HepG2 (cell line): ENCODE data around the gene PRKAR2B. TPM values are rescaled to one million over a fixed set of nuclear protein-coding genes. Genes with fewer than 3 reads are reported as not detected.

Experiments used
- ADNP ChIP-seq: sonication (generic); formaldehyde crosslinking; IDR thresholded peaks from 2 replicates; pipeline ENCODE4 v1.4.0; 2020; ENCODE audit warnings: missing genetic modification reagents
- AGO1 ChIP-seq: fragments of 200-400 bp; formaldehyde crosslinking; IDR thresholded peaks from 2 replicates; pipeline ENCODE4 v1.6.1; 2017; ENCODE audit warnings: mild to moderate bottlenecking, low read depth, low read length, moderate library complexity; ENCODE audit not compliant: poor library complexity, severe bottlenecking
- ATM ChIP-seq: fragments of 450-650 bp; IDR thresholded peaks from 2 replicates; pipeline ENCODE4 v1.7.1; 2017; ENCODE audit warnings: mild to moderate bottlenecking, borderline replicate concordance
- CCAR2 ChIP-seq: fragments of 200-400 bp; formaldehyde crosslinking; optimal IDR thresholded peaks from 2 replicates; pipeline ENCODE3; 2018; ENCODE audit warnings: low read depth, mild to moderate bottlenecking, low read length, moderate library complexity
- CENPX ChIP-seq: sonication (generic); formaldehyde crosslinking; IDR thresholded peaks from 2 replicates; pipeline ENCODE4 v1.9.0; 2021; ENCODE audit warnings: mild to moderate bottlenecking, missing genetic modification reagents, moderate library complexity
- EP300 ChIP-seq, 3 experiments: sonication (generic) in 1 of 3; formaldehyde crosslinking in 1 of 3; IDR thresholded peaks; 2 replicates each; pipeline versions ENCODE4 v1.5.1 to v1.6.1; 2011 to 2020; ENCODE audit warnings: low read depth in 2 of 3, low read length in 2 of 3, borderline replicate concordance in 1 of 3, improper control_type of control experiment in 1 of 3, mild to moderate bottlenecking in 1 of 3, missing genetic modification reagents in 1 of 3, moderate library complexity in 1 of 3
- ESRRA ChIP-seq: sonication (generic); formaldehyde crosslinking; IDR thresholded peaks from 2 replicates; pipeline ENCODE4 v1.5.1; 2020; ENCODE audit warnings: mild to moderate bottlenecking, low read depth, missing genetic modification reagents
- FOSL2 ChIP-seq: sonication (generic); formaldehyde crosslinking; IDR thresholded peaks from 2 replicates; pipeline ENCODE4 v1.4.0; 2020; ENCODE audit warnings: missing genetic modification reagents
- FOXA3 ChIP-seq: IDR thresholded peaks from 2 replicates; pipeline ENCODE4 v1.6.1; 2016; ENCODE audit warnings: missing genetic modification reagents, missing compliant biosample characterization
- HDAC6 ChIP-seq: fragments of 200-600 bp; sonication (generic); IDR thresholded peaks from 2 replicates; pipeline ENCODE4 v1.7.0; 2017; ENCODE audit warnings: mild to moderate bottlenecking, antibody characterized with exemption, low read length, low read depth
- HOXA7 ChIP-seq: sonication (generic); formaldehyde crosslinking; IDR thresholded peaks from 2 replicates; pipeline ENCODE4 v1.8.1; 2022; ENCODE audit warnings: mild to moderate bottlenecking, missing genetic modification reagents, moderate library complexity
- NR2F2 ChIP-seq: IDR thresholded peaks from 2 replicates; pipeline ENCODE4 v1.6.1; 2012; ENCODE audit warnings: low read depth, inconsistent platforms, borderline replicate concordance
- PHF20 ChIP-seq: sonication (generic); formaldehyde crosslinking; IDR thresholded peaks from 2 replicates; pipeline ENCODE4 v1.5.0; 2020; ENCODE audit warnings: mild to moderate bottlenecking, missing genetic modification reagents
- PRPF4 ChIP-seq: fragments of 200-400 bp; formaldehyde crosslinking; IDR thresholded peaks from 2 replicates; pipeline ENCODE4 v1.6.1; 2016; ENCODE audit warnings: low read length, low read depth; ENCODE audit not compliant: poor library complexity, severe bottlenecking
- RAD21 ChIP-seq: fragments of 450-650 bp; formaldehyde crosslinking; IDR thresholded peaks from 2 replicates; pipeline ENCODE4 v1.5.0; 2020; ENCODE audit warnings: mild to moderate bottlenecking
- SMARCE1 ChIP-seq: fragments of 450-650 bp; IDR thresholded peaks from 2 replicates; pipeline ENCODE4 v1.6.1; 2017; ENCODE audit warnings: borderline replicate concordance
- SMYD3 ChIP-seq: sonication (generic); formaldehyde crosslinking; IDR thresholded peaks from 2 replicates; pipeline ENCODE4 v1.8.1; 2023; ENCODE audit warnings: mild to moderate bottlenecking, missing genetic modification reagents
- TBL1XR1 ChIP-seq: fragments of 150-350 bp; IDR thresholded peaks from 2 replicates; pipeline ENCODE4 v1.6.1; 2014; ENCODE audit warnings: borderline replicate concordance, low read length; ENCODE audit not compliant: partially characterized antibody
- TOPORS ChIP-seq: sonication (generic); formaldehyde crosslinking; IDR thresholded peaks from 2 replicates; pipeline ENCODE4 v1.8.0; 2023; ENCODE audit warnings: mild to moderate bottlenecking, missing genetic modification reagents
- ZBTB42 ChIP-seq: sonication (generic); formaldehyde crosslinking; IDR thresholded peaks from 2 replicates; pipeline ENCODE4 v1.5.0; 2020; ENCODE audit warnings: mild to moderate bottlenecking, missing genetic modification reagents
- ZFYVE20 ChIP-seq: sonication (generic); formaldehyde crosslinking; IDR thresholded peaks from 2 replicates; pipeline ENCODE4 v1.8.0; 2023; ENCODE audit warnings: low read depth, mild to moderate bottlenecking, moderate library complexity, missing genetic modification reagents, borderline replicate concordance
- ZMAT3 ChIP-seq: sonication (generic); formaldehyde crosslinking; conservative IDR thresholded peaks from 2 replicates; pipeline ENCODE4 v1.7.0; 2021; ENCODE audit warnings: missing genetic modification reagents
- ZNF20 ChIP-seq: sonication (generic); formaldehyde crosslinking; IDR thresholded peaks from 2 replicates; pipeline ENCODE4 v1.4.0; 2020; ENCODE audit warnings: mild to moderate bottlenecking, moderate library complexity, missing genetic modification reagents
- ZNF24 ChIP-seq: fragments of 450-650 bp; IDR thresholded peaks from 2 replicates; pipeline ENCODE4 v1.6.1; 2017; ENCODE audit warnings: antibody characterized with exemption, mild to moderate bottlenecking
- ZNF615 ChIP-seq: sonication (generic); formaldehyde crosslinking; IDR thresholded peaks from 2 replicates; pipeline ENCODE4 v1.5.0; 2020; ENCODE audit warnings: mild to moderate bottlenecking, missing genetic modification reagents, borderline replicate concordance
- ZNF777 ChIP-seq: sonication (generic); formaldehyde crosslinking; IDR thresholded peaks from 2 replicates; pipeline ENCODE4 v1.4.0; 2020; ENCODE audit warnings: missing genetic modification reagents
- polyA plus RNA-seq, 8 experiments: library from polyadenylated mRNA; depleted of rRNA in 3 of 8; stranded (reverse) in 7 of 8; unstranded in 1 of 8; fragments of >200 nt; fragmentation: Illumina TruSeq in 4 of 8; extraction: Trizol in 4 of 8; gene quantifications; 2 replicates each; pipeline versions ENCODE4 v1.2.1 to v1.2.3, GENCODE V29; 2011 to 2016; ENCODE audit warnings: low read depth in 4 of 8, missing spikeins in 1 of 8, mixed read lengths in 1 of 8; ENCODE audit not compliant: insufficient read depth in 1 of 8
- total RNA-seq, 5 experiments: library from RNA; depleted of rRNA; stranded (reverse); fragments of >200 nt; fragmentation: Illumina TruSeq; extraction: Trizol; gene quantifications; 2 replicates each; pipeline ENCODE4 v1.2.3, GENCODE V29; 2016; ENCODE audit warnings: low read depth in 1 of 5
- TF ChIP-seq, protein P1 (sequence below): sonication (generic); formaldehyde crosslinking; IDR thresholded peaks from 2 replicates; pipeline ENCODE4 v1.4.0; 2020; ENCODE audit warnings: low read depth, mild to moderate bottlenecking, missing genetic modification reagents
- TF ChIP-seq, protein P2 (sequence below): sonication (generic); formaldehyde crosslinking; IDR thresholded peaks from 2 replicates; pipeline ENCODE4 v1.5.0; 2020; ENCODE audit warnings: mild to moderate bottlenecking, missing genetic modification reagents, borderline replicate concordance

The PRKAR2B gene
- total and polyA plus RNA-seq, 2 of the 13 experiments (the other 11 are each of a cell fraction or from before 2014, with no cell fraction given), result not detected

DNA sequence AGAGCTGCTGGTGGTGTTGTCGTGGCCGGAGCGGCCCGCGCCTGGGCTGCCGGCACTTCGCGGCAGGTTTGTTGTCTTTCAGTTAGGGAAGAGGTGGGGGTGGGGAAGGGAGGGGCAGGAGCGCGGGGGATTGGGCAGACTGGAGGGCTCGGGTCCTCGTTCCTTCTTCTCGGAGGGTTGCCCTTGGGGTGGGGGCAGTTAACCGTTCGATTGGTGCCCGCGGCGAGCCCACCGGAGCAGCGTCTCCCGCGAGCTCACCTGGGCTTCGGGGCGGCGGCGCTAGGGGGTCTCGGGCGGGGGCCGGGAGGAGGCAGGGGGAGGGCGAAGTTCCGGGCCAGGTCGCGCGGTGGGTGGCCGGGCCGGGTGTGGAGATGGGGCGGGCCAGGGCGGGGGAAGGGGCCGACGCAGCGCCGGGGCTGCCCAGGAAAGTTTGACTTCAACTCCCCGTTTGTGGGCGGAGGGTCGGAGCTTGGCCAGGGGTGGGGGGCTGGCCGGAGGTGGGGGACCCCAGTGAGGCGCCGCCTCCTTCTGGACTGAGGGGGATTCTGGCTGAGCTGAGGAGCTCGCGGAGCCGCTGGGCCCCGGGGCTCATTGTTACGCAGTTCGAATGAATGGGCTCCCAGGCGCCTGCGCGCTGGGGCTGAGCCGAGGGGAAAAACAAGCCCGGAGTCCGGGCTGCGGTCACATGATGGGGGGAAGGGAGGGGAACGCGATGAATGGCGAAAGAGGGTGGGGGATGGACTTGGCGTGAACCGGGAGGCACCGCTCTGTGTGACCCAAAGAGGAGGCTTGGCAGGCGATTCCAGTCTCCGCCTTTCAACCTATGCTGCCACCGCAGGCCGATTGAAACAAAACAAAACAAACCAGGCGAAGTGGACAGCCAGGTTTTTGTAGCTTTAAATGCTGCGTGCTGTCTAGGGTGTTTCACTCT is 124.9 kb downstream of the PRKAR2B start (continued):
- TF ChIP-seq ZNF20 (no peak), FOSL2 (CRISPR knock-in tag) (peak; percentile 53; the same call in 1 of the 2 replicates), ESRRA (CRISPR knock-in tag) (no peak; the same call in 1 of the 2 replicates), ZBTB42 (CRISPR knock-in tag) (no peak), SMARCE1 (no peak), ADNP (CRISPR knock-in tag) (no peak), CCAR2 (no peak), ATM (no peak), HOXA7 (CRISPR knock-in tag) (no peak), RAD21 (CRISPR knock-in tag) (0 out of 2 replicates have a peak, but pooled peaks have one; percentile 21), NR2F2 (no peak), HDAC6 (no peak), PRPF4 (peak; percentile 98), ZNF615 (CRISPR knock-in tag) (no peak), CENPX (no peak), SMYD3 (CRISPR knock-in tag) (0 out of 2 replicates have a peak, but pooled peaks have one; percentile 33), EP300 (IDR thresholded peaks at IDR 0.05; ENCODE audit: low read depth in 2 of 2, low read length in 2 of 2) (peak; percentile 73 to 78), EP300 (CRISPR knock-in tag; IDR thresholded peaks at IDR 0.05; ENCODE audit: borderline replicate concordance) (peak; percentile 51; the same call in 1 of the 2 replicates), TBL1XR1 (peak; percentile 65), ZNF777 (CRISPR knock-in tag) (0 out of 2 replicates have a peak, but pooled peaks have one; percentile 52), ZMAT3 (CRISPR knock-in tag) (peak; percentile 62; the same call in 1 of the 2 replicates), ZNF24 (no peak), TOPORS (CRISPR knock-in tag) (0 out of 2 replicates have a peak, but pooled peaks have one; percentile 38), AGO1 (peak; percentile 95), PHF20 (CRISPR knock-in tag) (peak; percentile 71), FOXA3 (CRISPR knock-in tag) (peak; percentile 54; the same call in 1 of the 2 replicates), ZFYVE20 (CRISPR knock-in tag) (no peak)
- TF ChIP-seq, protein P1, sequence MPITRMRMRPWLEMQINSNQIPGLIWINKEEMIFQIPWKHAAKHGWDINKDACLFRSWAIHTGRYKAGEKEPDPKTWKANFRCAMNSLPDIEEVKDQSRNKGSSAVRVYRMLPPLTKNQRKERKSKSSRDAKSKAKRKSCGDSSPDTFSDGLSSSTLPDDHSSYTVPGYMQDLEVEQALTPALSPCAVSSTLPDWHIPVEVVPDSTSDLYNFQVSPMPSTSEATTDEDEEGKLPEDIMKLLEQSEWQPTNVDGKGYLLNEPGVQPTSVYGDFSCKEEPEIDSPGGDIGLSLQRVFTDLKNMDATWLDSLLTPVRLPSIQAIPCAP (CRISPR knock-in tag), result 0 out of 2 replicates have a peak, but pooled peaks have one; percentile 17
- TF ChIP-seq, protein P2, sequence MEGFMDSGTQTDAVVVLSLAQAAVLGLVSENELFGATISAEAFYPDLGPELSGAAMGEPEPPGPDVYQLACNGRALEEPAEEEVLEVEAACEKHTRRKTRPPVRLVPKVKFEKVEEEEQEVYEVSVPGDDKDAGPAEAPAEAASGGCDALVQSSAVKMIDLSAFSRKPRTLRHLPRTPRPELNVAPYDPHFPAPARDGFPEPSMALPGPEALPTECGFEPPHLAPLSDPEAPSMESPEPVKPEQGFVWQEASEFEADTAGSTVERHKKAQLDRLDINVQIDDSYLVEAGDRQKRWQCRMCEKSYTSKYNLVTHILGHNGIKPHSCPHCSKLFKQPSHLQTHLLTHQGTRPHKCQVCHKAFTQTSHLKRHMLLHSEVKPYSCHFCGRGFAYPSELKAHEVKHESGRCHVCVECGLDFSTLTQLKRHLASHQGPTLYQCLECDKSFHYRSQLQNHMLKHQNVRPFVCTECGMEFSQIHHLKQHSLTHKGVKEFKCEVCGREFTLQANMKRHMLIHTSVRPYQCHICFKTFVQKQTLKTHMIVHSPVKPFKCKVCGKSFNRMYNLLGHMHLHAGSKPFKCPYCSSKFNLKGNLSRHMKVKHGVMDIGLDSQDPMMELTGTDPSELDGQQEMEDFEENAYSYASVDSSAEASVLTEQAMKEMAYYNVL (CRISPR knock-in tag), result peak; percentile 24; the same call in 1 of the 2 replicates
